ENCODE results near the gene NUMA1. TPM values are rescaled to one million over a fixed set of nuclear protein-coding genes. Genes with fewer than 3 reads are reported as not detected.

Gene NUMA1
- total and polyA plus RNA-seq, 4 donors = 40.4 to 322 (median 196) TPM

DNA sequence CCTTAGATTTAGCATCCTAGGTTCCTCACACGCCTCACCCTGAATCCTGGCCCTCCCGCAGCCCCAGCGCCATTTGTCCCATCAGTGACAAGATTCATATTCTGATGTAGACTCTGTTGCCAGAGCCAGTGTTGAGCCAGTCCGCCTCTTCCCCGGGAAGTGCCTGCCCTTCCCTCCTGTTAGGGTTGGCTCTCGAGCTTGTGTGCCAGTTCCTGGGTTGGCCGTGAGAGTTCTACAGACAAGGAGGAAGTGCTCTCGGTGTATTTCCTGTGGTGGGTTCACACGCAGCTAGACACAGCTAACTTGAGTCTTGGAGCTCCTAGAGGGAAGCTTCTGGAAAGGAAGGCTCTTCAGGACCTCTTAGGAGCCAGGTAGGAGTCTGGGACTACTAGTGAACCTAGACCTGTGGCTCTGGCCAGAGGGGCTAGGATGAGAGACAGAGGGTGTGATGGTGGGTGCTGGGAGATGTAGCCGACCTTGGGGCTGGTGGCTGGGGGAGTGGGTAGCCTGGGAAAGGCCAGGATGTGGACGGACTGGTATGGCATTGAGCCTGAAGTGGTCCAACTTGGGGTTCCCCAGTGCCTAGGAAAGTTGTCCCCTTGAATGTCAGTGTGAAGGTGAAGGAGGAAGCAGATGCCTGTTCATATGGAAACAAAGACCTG lies 81.6 kb downstream of the NUMA1 start, which contains the start of gene IL18BP:
IL18BP (plus strand) TSS at position 261 of the 662 bp plus-strand sequence. CDS start 1,076 bp downstream, outside the sequence.
- Histone ChIP-seq H3K9me3 (ENCODE audit: control insufficient read depth, low read length) (no peaks in the 10 kb centered on the region), H3K36me3 (ENCODE audit: control insufficient read depth in 1 of 2, insufficient read depth in 2 of 2, low read length in 1 of 2) (peaks cover 0 to 1% of the 10 kb centered on the region in 2 donors), H3K4me3 (ENCODE audit: low read length in 2 of 2) (no peak within 1 kb of the TSS), H3K27me3 (ENCODE audit: control insufficient read depth in 1 of 2, insufficient read depth in 2 of 2, low read length in 1 of 2) (no peaks in the 10 kb centered on the region), H3K27ac (ENCODE audit: low read depth in 1 of 2, low read length in 2 of 2) (peak within 1 kb of the TSS in 1 of 2 donors; percentile 11), H3K4me1 (ENCODE audit: control insufficient read depth in 1 of 2, insufficient read depth in 2 of 2, low read length in 2 of 2) (no peaks in the 10 kb centered on the region)
- 79 to 81% methylated on average over 11 of the region's 11 CpGs for WGBS, 2 donors
- intact Hi-C loops (cut with DNase I) = no loop called here
- peak; percentile 68 to 78 for DNase-seq
- no peak for ATAC-seq (ENCODE audit: low FRiP score)

DNA sequence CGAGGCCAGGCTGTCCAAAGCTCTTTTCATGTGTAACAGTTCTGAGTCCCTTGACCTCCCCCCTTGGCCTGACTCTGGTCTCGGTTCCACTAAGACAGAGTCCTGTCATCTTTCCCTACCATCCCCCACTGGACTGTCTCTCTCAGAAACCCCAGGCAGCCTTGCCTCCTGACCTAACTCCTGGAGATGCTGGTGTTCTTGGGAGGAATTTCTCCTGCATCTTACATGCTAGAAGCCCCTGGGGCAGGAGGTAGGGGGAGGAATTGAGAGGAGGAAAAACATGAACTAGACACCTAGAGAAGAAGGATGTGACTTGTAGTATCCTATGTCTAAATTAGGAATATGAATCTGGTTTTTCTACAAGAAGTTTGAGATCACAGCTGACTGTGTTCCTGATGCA lies 82.3 kb downstream of the NUMA1 start:
- ATAC-seq (ENCODE audit: low FRiP score) = no peak
- WGBS, 2 donors = 89 to 94% methylated on average over 2 of the region's 2 CpGs

DNA sequence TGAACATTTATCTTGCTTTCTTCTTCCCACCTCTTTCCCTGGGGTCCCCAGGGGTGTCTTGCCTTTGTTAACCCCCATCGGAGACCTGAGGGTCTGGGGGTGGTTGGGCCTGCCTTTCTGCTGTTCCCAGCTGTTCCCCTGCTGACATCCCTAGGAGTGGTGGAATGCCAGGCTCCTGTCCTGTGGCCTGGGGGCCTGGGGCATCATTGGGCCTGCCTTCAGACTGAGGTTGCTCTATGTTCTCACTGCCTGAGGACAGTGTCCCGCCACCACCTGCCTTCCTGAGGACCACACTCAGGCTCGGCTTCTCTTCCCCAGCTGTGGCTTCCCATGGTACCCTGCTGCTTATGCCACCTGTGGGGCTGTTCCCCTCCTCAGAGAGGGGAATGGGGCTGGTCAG lies 82.7 kb downstream of the NUMA1 start:
- intact Hi-C loops (cut with DNase I) = no loop called here
- Histone ChIP-seq H3K27ac (ENCODE audit: low read depth in 1 of 2, low read length in 2 of 2) (no peak overlapping the region), H3K4me3 (ENCODE audit: low read length in 2 of 2) (no peak overlapping the region), H3K4me1 (ENCODE audit: control insufficient read depth in 1 of 2, insufficient read depth in 2 of 2, low read length in 2 of 2) (no peaks in the 10 kb centered on the region), H3K9me3 (ENCODE audit: control insufficient read depth, low read length) (no peaks in the 10 kb centered on the region), H3K27me3 (ENCODE audit: control insufficient read depth in 1 of 2, insufficient read depth in 2 of 2, low read length in 1 of 2) (no peaks in the 10 kb centered on the region), H3K36me3 (ENCODE audit: control insufficient read depth in 1 of 2, insufficient read depth in 2 of 2, low read length in 1 of 2) (no peaks in the 10 kb centered on the region)
- no peak for ATAC-seq (ENCODE audit: low FRiP score)
- peak in 1 of 2 donors; percentile 58 for DNase-seq
- 91 to 92% methylated on average over 3 of the region's 3 CpGs for WGBS, 2 donors

More for the DNA sequence above, 82.3 kb downstream of the NUMA1 start:
- no peaks in the 10 kb centered on the region for H3K4me1 ChIP-seq (ENCODE audit: control insufficient read depth in 1 of 2, insufficient read depth in 2 of 2, low read length in 2 of 2)
- H3K4me3 ChIP-seq (ENCODE audit: low read length in 2 of 2) = no peak overlapping the region
- DNase-seq = no peak
- H3K27me3 ChIP-seq (ENCODE audit: control insufficient read depth in 1 of 2, insufficient read depth in 2 of 2, low read length in 1 of 2) = no peaks in the 10 kb centered on the region
- intact Hi-C loops (cut with DNase I) = no loop called here
- H3K27ac ChIP-seq (ENCODE audit: low read depth in 1 of 2, low read length in 2 of 2) = no peak overlapping the region
- no peaks in the 10 kb centered on the region for H3K9me3 ChIP-seq (ENCODE audit: control insufficient read depth, low read length)
- H3K36me3 ChIP-seq (ENCODE audit: control insufficient read depth in 1 of 2, insufficient read depth in 2 of 2, low read length in 1 of 2) = no peaks in the 10 kb centered on the region

DNA sequence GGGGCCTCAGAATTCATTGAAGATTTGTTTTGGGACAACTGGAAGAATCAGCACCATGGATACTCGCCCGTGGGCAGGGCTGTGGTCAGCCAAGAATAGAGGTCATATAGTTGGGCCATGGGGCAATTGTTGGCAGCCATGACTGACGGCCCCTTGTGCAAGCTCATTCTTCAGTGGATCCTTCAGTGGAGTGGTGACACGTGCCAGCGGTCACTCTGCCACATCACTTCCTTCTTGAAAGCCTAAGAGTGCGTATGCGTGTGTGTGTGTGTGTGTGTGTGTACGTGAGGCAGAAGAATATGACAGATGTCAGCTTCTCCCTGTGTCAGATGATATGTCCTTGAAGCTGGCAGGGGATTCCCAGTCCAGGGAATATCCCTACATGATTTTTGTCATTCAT lies 83.4 kb downstream of the NUMA1 start:
- Histone ChIP-seq H3K9me3 (ENCODE audit: control insufficient read depth, low read length) (no peaks in the 10 kb centered on the region), H3K27ac (ENCODE audit: low read depth in 1 of 2, low read length in 2 of 2) (no peak overlapping the region), H3K36me3 (ENCODE audit: control insufficient read depth in 1 of 2, insufficient read depth in 2 of 2, low read length in 1 of 2) (no peaks in the 10 kb centered on the region), H3K4me3 (ENCODE audit: low read length in 2 of 2) (no peak overlapping the region), H3K27me3 (ENCODE audit: control insufficient read depth in 1 of 2, insufficient read depth in 2 of 2, low read length in 1 of 2) (no peaks in the 10 kb centered on the region), H3K4me1 (ENCODE audit: control insufficient read depth in 1 of 2, insufficient read depth in 2 of 2, low read length in 2 of 2) (no peaks in the 10 kb centered on the region)
- ATAC-seq (ENCODE audit: low FRiP score) (no peak), DNase-seq (peak; percentile 70 to 81)
- intact Hi-C loops (cut with DNase I) = no loop called here
- 84 to 86% methylated on average over 8 of the region's 8 CpGs for WGBS, 2 donors

DNA sequence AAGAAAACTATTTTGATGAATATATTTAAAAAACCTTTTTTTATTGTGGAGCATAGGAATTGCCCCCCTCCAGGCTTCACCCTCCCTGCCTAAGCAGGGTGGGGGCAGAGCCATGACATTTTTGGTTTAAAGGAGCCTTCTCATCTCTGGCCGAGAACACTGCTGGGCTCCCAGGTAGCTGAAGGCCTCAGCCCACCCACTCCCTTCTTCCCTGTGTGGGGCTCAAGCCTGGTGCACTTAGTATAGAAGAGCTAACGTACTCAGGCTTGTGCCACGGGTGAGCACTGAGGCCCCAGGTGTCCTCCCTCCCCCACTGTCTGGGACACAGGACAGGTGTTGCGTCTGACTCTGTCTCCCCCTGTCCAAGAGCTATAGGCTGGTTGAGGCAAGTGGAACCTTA lies 83.8 kb downstream of the NUMA1 start:
- whole genome bisulfite sequencing, 2 donors = 93 to 94% methylated on average over 4 of the region's 4 CpGs
- Histone ChIP-seq H3K4me1 (ENCODE audit: control insufficient read depth in 1 of 2, insufficient read depth in 2 of 2, low read length in 2 of 2) (no peaks in the 10 kb centered on the region), H3K9me3 (ENCODE audit: control insufficient read depth, low read length) (no peaks in the 10 kb centered on the region), H3K4me3 (ENCODE audit: low read length in 2 of 2) (no peak overlapping the region), H3K27ac (ENCODE audit: low read depth in 1 of 2, low read length in 2 of 2) (no peak overlapping the region), H3K27me3 (ENCODE audit: control insufficient read depth in 1 of 2, insufficient read depth in 2 of 2, low read length in 1 of 2) (no peaks in the 10 kb centered on the region), H3K36me3 (ENCODE audit: control insufficient read depth in 1 of 2, insufficient read depth in 2 of 2, low read length in 1 of 2) (no peaks in the 10 kb centered on the region)
- intact Hi-C loops (cut with DNase I) = no loop called here
- ATAC-seq (ENCODE audit: low FRiP score) (no peak), DNase-seq (peak in 1 of 2 donors; percentile 55)

DNA sequence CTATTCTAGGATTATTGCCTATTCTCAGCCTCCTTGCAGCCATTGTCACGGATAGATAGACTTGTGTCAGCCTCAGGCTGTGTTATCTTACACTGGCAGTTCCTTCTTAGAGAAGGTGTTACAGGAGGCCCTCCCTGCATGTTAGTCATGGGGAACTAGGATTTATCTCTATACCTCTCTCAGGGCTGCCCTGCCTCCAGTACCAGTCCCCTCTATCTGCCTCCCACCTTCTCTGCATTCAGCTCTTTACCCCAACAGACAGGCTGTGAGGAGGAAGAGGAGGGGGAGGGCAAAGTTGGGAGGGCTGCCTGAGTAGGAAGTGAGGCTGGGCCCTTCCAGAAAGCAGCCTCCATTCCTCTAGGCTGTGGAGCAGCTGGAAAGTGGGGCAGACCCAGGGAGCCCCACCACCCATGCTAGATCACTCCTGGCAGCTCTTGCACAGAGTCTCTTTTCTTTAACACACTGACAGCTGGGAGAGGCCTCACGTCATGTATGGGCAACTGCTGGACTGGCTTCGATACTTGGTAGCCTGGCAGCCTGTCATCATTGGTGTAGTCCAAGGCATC lies 84.5 kb downstream of the NUMA1 start:
- Histone ChIP-seq H3K27ac (ENCODE audit: low read depth in 1 of 2, low read length in 2 of 2) (no peak overlapping the region), H3K4me3 (ENCODE audit: low read length in 2 of 2) (no peak overlapping the region), H3K4me1 (ENCODE audit: control insufficient read depth in 1 of 2, insufficient read depth in 2 of 2, low read length in 2 of 2) (no peaks in the 10 kb centered on the region), H3K9me3 (ENCODE audit: control insufficient read depth, low read length) (no peaks in the 10 kb centered on the region), H3K36me3 (ENCODE audit: control insufficient read depth in 1 of 2, insufficient read depth in 2 of 2, low read length in 1 of 2) (no peaks in the 10 kb centered on the region), H3K27me3 (ENCODE audit: control insufficient read depth in 1 of 2, insufficient read depth in 2 of 2, low read length in 1 of 2) (no peaks in the 10 kb centered on the region)
- 79 to 80% methylated on average over 3 of the region's 3 CpGs for WGBS, 2 donors
- intact Hi-C loops (cut with DNase I) = no loop called here
- DNase-seq (no peak), ATAC-seq (ENCODE audit: low FRiP score) (no peak)

DNA sequence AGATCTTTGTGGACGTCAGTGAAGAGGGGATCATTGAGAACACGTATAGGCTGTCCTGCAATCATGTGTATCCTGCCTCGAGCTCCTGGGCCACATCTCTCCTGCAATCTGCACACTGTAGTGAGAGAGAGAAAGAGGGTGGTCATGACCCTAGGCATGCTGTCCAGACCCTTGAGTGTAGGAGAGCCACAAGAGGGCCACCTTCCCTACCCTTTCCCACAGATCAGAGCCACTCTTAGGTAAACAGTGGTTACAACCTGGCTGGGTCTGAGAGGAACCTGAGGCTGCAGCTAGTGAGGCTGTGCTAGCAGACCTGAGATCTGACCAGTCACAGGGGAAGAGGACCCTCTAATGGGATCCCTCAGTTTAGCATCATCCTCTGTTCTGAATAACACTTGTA lies 85.6 kb downstream of the NUMA1 start:
- Histone ChIP-seq H3K27ac (ENCODE audit: low read depth in 1 of 2, low read length in 2 of 2) (no peak overlapping the region), H3K27me3 (ENCODE audit: control insufficient read depth in 1 of 2, insufficient read depth in 2 of 2, low read length in 1 of 2) (no peaks in the 10 kb centered on the region), H3K36me3 (ENCODE audit: control insufficient read depth in 1 of 2, insufficient read depth in 2 of 2, low read length in 1 of 2) (no peaks in the 10 kb centered on the region), H3K4me1 (ENCODE audit: control insufficient read depth in 1 of 2, insufficient read depth in 2 of 2, low read length in 2 of 2) (no peaks in the 10 kb centered on the region), H3K4me3 (ENCODE audit: low read length in 2 of 2) (no peak overlapping the region), H3K9me3 (ENCODE audit: control insufficient read depth, low read length) (no peaks in the 10 kb centered on the region)
- no peak for DNase-seq
- no peak for ATAC-seq (ENCODE audit: low FRiP score)
- intact Hi-C loops (cut with DNase I) = no loop called here
- 85 to 89% methylated on average over 3 of the region's 3 CpGs for WGBS, 2 donors

DNA sequence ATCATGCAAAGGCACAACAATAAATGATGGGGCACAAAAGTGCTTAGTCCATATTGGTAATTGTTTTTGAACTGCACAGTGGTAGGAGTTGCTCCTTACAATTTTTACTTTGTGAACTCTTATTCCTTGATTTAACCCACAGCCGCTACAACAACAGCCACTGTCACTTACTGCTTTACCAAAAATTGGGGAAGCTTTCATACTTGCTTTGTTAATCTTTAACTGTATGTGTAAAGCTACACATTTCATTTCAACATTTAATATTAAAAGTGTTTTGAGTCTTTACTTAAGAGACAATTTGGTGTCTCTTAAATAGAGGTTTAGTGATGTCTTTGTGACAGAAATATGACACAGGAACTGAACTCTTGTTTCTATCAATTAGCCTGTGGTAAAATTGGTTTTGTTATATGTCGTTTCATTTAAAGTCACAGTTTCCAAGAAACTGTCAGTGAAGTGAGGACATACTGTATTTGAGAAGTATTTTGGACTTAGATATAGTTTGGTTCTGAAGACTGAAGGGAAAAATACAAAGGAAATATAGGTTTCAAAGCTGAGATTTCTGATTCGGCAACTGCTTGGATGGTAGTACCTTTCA lies 88.1 kb downstream of the NUMA1 start:
- Histone ChIP-seq H3K27ac (ENCODE audit: low read depth in 1 of 2, low read length in 2 of 2) (no peak overlapping the region), H3K27me3 (ENCODE audit: control insufficient read depth in 1 of 2, insufficient read depth in 2 of 2, low read length in 1 of 2) (no peaks in the 10 kb centered on the region), H3K4me1 (ENCODE audit: control insufficient read depth in 1 of 2, insufficient read depth in 2 of 2, low read length in 2 of 2) (peaks cover 0 to 3% of the 10 kb centered on the region in 2 donors), H3K9me3 (ENCODE audit: control insufficient read depth, low read length) (no peaks in the 10 kb centered on the region), H3K36me3 (ENCODE audit: control insufficient read depth in 1 of 2, insufficient read depth in 2 of 2, low read length in 1 of 2) (no peaks in the 10 kb centered on the region), H3K4me3 (ENCODE audit: low read length in 2 of 2) (no peak overlapping the region)
- no peak for DNase-seq
- ATAC-seq (ENCODE audit: low FRiP score) = no peak
- WGBS, 2 donors = 83% methylated on average over 3 of the region's 3 CpGs
- intact Hi-C loops (cut with DNase I) = no loop called here

DNA sequence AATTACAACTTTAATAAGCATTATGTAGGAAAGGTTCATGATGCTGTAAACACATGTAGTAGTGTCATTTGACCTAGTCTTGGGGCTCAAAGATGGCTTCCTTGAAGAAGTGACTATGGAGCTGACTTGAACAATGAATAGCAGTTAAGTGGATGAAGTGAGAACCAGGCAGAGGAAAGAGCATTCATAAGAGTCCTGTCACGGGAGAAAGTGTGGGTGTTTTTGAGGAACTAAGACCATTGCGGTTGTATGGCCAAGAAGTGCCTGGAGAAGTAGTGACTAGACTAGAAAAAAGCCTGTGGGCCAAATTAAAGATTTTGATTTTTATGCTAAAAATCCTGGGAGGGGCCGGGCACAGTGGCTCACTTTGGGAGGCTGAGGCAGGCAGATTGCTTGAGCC lies 88.8 kb downstream of the NUMA1 start:
- no peaks in the 10 kb centered on the region for H3K9me3 ChIP-seq (ENCODE audit: control insufficient read depth, low read length)
- intact Hi-C loops (cut with DNase I) = no loop called here
- WGBS, 2 donors = 89 to 92% methylated on average over 3 of the region's 3 CpGs
- no peaks in the 10 kb centered on the region for H3K27me3 ChIP-seq (ENCODE audit: control insufficient read depth in 1 of 2, insufficient read depth in 2 of 2, low read length in 1 of 2)
- no peak overlapping the region for H3K4me3 ChIP-seq (ENCODE audit: low read length in 2 of 2)
- ATAC-seq (ENCODE audit: low FRiP score) = no peak
- no peak overlapping the region for H3K27ac ChIP-seq (ENCODE audit: low read depth in 1 of 2, low read length in 2 of 2)
- no peak for DNase-seq
- no peaks in the 10 kb centered on the region for H3K36me3 ChIP-seq (ENCODE audit: control insufficient read depth in 1 of 2, insufficient read depth in 2 of 2, low read length in 1 of 2)
- peaks cover 3 to 4% of the 10 kb centered on the region in 2 donors for H3K4me1 ChIP-seq (ENCODE audit: control insufficient read depth in 1 of 2, insufficient read depth in 2 of 2, low read length in 2 of 2)
